KMS-11 (cell line): Measurements from ENCODE around the gene CDH4.

Experiments
- H2AFZ ChIP-seq: fragments of 200-600 bp; sonication (generic); 2 replicates; pipeline ENCODE4 v1.6.1; 2016; ENCODE audit warnings: antibody characterized with exemption, mixed run types, low read depth
- H3K27ac ChIP-seq: fragments of 200-600 bp; sonication (generic); 2 replicates; pipeline ENCODE4 v1.6.1; 2016; ENCODE audit warnings: mild to moderate bottlenecking, mixed run types
- H3K27me3 ChIP-seq: fragments of 200-600 bp; sonication (generic); 2 replicates; pipeline ENCODE4 v1.6.1; 2017; ENCODE audit warnings: mild to moderate bottlenecking, low read depth, mixed run types, moderate library complexity; ENCODE audit not compliant: insufficient read depth
- H3K36me3 ChIP-seq: fragments of 200-600 bp; sonication (generic); 2 replicates; pipeline ENCODE4 v1.6.1; 2017; ENCODE audit warnings: mild to moderate bottlenecking, mixed run types; ENCODE audit not compliant: insufficient read depth
- H3K4me1 ChIP-seq: fragments of 200-600 bp; sonication (generic); 2 replicates; pipeline ENCODE4 v1.6.1; 2016; ENCODE audit warnings: mild to moderate bottlenecking, low read depth, mixed run types; ENCODE audit not compliant: poor library complexity, severe bottlenecking
- H3K4me2 ChIP-seq: fragments of 200-600 bp; sonication (generic); 2 replicates; pipeline ENCODE4 v1.7.0; 2016; ENCODE audit warnings: mild to moderate bottlenecking, mixed run types
- H3K4me3 ChIP-seq: fragments of 200-600 bp; sonication (generic); IDR thresholded peaks from 2 replicates; pipeline ENCODE4 v1.6.1; 2017; ENCODE audit warnings: low read depth, low read length, mixed read lengths; ENCODE audit not compliant: insufficient read depth
- H3K79me2 ChIP-seq: fragments of 200-600 bp; sonication (generic); 2 replicates; pipeline ENCODE4 v1.6.1; 2016; ENCODE audit warnings: low read depth, mixed run types; ENCODE audit not compliant: insufficient read depth
- H3K9ac ChIP-seq: fragments of 200-600 bp; sonication (generic); 2 replicates; pipeline ENCODE4 v1.6.1; 2016; ENCODE audit warnings: mild to moderate bottlenecking, mixed run types
- H4K20me1 ChIP-seq: fragments of 200-600 bp; sonication (generic); 2 replicates; pipeline ENCODE4 v1.6.1; 2016; ENCODE audit warnings: mild to moderate bottlenecking, mixed run types; ENCODE audit not compliant: insufficient read depth
- TF ChIP-seq, protein P1 (sequence below): fragments of 200-600 bp; sonication (generic); conservative IDR thresholded peaks from 2 replicates; pipeline ENCODE4 v1.6.1; 2017; ENCODE audit warnings: low read depth, mild to moderate bottlenecking, antibody characterized with exemption, low read length, moderate library complexity, mixed read lengths

Gene CDH4

GRCh38 chr20:61779176-61779965, 527.3 kb downstream of the CDH4 start:
- Histone ChIP-seq H3K4me2 (no peak overlapping the region), H4K20me1 (no peaks in the 10 kb centered on the region)

GRCh38 chr20:61780066-61780465, 528.0 kb downstream of the CDH4 start:
- H3K9ac ChIP-seq: no peak overlapping the region
- H3K27ac ChIP-seq: no peak overlapping the region
- no peak overlapping the region for H3K4me2 ChIP-seq
- H4K20me1 ChIP-seq: no peaks in the 10 kb centered on the region
- no peaks in the 10 kb centered on the region for H3K36me3 ChIP-seq
- no peaks in the 10 kb centered on the region for H3K79me2 ChIP-seq
- H2AFZ ChIP-seq: no peak overlapping the region
- H3K4me3 ChIP-seq: no peak overlapping the region
- peaks cover 34% of the 10 kb centered on the region; the same call in 1 of the 2 replicates for H3K27me3 ChIP-seq
- TF ChIP-seq, protein P1, sequence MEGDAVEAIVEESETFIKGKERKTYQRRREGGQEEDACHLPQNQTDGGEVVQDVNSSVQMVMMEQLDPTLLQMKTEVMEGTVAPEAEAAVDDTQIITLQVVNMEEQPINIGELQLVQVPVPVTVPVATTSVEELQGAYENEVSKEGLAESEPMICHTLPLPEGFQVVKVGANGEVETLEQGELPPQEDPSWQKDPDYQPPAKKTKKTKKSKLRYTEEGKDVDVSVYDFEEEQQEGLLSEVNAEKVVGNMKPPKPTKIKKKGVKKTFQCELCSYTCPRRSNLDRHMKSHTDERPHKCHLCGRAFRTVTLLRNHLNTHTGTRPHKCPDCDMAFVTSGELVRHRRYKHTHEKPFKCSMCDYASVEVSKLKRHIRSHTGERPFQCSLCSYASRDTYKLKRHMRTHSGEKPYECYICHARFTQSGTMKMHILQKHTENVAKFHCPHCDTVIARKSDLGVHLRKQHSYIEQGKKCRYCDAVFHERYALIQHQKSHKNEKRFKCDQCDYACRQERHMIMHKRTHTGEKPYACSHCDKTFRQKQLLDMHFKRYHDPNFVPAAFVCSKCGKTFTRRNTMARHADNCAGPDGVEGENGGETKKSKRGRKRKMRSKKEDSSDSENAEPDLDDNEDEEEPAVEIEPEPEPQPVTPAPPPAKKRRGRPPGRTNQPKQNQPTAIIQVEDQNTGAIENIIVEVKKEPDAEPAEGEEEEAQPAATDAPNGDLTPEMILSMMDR: no peak
- H3K4me1 ChIP-seq: no peaks in the 10 kb centered on the region

More at GRCh38 chr20:61779176-61779965, 527.3 kb downstream of the CDH4 start:
- no peaks in the 10 kb centered on the region for H3K79me2 ChIP-seq
- no peak overlapping the region for H3K9ac ChIP-seq
- H3K4me3 ChIP-seq: no peak overlapping the region
- no peak overlapping the region for H2AFZ ChIP-seq
- no peaks in the 10 kb centered on the region for H3K4me1 ChIP-seq
- TF ChIP-seq, protein P1: no peak
- H3K27me3 ChIP-seq: peaks cover 34% of the 10 kb centered on the region; the same call in 1 of the 2 replicates
- H3K36me3 ChIP-seq: no peaks in the 10 kb centered on the region
- no peak overlapping the region for H3K27ac ChIP-seq

- Histone ChIP-seq H3K4me1 (no peaks in the 10 kb centered on the region), H3K4me2 (no peak overlapping the region), H3K79me2 (no peaks in the 10 kb centered on the region), H2AFZ (no peak overlapping the region), H3K4me3 (no peak overlapping the region), H3K36me3 (no peaks in the 10 kb centered on the region), H4K20me1 (no peaks in the 10 kb centered on the region), H3K27me3 (peaks cover 43% of the 10 kb centered on the region; the same call in 1 of the 2 replicates), H3K9ac (no peak overlapping the region), H3K27ac (no peak overlapping the region)
- TF ChIP-seq, protein P1: no peak
These were observed 532.9 kb downstream of the CDH4 start for GRCh38 chr20:61784801-61785566.

- Histone ChIP-seq H3K27ac (no peak overlapping the region), H3K9ac (no peak overlapping the region), H4K20me1 (no peaks in the 10 kb centered on the region), H3K4me1 (no peaks in the 10 kb centered on the region), H2AFZ (no peak overlapping the region), H3K4me3 (no peak overlapping the region), H3K36me3 (no peaks in the 10 kb centered on the region), H3K4me2 (no peak overlapping the region), H3K27me3 (peaks cover 39% of the 10 kb centered on the region; the same call in 1 of the 2 replicates), H3K79me2 (no peaks in the 10 kb centered on the region)
- TF ChIP-seq, protein P1: no peak
These were observed 533.4 kb downstream of the CDH4 start for GRCh38 chr20:61785567-61785816.
